ENCODE results near the gene SCTR.

GRCh38 chr2:119516121-119516520, 8.2 kb downstream of the SCTR start:
- TF ChIP-seq EZH2 (IDR thresholded peaks at IDR 0.05; ENCODE audit: low read length, unreplicated experiment): no peak
- TF ChIP-seq CTCF (conservative IDR thresholded peaks at IDR 0.05; ENCODE audit: low read depth, low read length): no peak
